ENCODE results near the gene DDX41.
A peak's percentile ranks its signal among the peaks of the same experiment; 100 is the strongest.
"Not testable (repeated sequence)": the region's sequence is repeated elsewhere in the genome, so short reads cannot be mapped to it uniquely, and the experiment has no call there.

The DDX41 gene

DNA sequence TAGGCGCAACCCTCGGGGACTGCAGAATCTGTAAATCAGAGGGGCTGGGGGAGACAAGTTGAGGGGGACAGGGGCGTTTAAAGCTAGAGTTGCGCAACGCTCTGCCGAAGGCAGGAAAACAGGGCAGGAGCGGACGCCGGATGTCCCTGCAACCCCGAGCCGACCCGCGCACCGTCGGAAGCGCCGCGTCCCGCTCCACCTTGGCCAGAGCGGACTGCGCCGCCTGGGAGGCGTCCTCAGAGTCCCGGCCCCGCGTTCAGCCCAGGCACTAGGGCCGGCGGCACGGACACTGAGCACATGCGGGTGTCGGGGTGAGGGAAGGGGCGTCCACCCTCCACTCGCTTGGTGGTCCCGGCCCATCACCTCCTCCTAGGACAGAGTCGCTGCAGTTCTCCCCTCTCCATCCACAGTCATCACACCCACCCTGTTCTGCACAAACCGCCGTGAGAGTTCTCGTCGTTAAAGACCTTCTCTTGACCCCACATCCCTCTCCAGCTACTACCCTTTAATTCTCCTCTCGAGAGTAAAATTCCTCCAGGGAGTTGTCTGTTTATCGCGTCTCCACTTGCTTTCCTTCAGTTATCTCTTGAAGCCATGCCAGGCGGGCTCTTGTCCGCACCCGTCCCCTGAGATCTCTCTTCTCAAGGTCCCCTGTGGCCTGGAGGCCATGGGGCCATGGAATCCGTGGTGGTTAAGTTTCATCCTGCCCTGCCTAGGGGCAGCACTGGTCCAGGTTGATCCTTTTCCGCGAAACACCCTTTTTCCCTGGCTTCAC is 18.6 kb downstream of the DDX41 start:
- no peak for DNase-seq (ENCODE audit: low read depth)

DNA sequence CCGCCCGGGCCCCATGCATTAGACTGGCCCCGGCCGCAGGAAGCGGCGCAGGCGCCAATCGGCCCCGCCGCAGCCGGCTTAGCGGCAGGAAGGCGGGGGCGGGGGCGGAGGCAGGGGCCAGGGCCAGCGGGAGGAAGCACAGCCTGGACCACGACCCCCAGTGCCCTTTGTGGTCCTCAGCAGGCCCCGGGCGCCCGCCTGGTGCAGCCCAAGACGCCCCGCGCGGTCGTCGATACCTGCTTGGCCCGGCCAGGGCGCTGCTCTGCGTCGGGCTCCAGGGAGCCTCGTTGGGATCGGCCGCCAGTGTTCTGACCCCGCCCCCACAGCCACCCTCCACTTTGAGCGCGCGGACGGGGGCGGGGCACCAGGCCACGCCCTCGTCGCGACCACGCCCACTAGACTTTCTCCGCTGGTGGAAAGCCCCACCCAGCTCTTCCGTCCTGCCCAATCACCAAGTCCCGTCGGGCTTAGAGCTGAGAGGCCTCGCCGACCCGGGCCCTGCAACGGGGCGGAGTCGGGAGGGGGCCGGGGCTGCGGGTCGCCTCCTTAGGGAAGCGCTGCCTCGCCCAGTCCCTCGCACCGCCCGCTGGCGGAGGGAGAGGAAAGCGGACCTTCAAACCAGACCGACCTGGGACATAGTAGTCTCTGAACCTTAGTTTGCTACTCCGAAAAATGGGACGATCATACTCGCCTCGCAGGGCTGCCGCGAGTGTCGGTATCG is 19.3 kb downstream of the DDX41 start, which contains the start of gene PDLIM7:
Gene PDLIM7, minus strand, starts transcription at position 313 of the 721 bp plus-strand sequence. CDS start 1,092 bp downstream, outside the sequence.
- peak; percentile 96 for DNase-seq (ENCODE audit: low read depth)

DNA sequence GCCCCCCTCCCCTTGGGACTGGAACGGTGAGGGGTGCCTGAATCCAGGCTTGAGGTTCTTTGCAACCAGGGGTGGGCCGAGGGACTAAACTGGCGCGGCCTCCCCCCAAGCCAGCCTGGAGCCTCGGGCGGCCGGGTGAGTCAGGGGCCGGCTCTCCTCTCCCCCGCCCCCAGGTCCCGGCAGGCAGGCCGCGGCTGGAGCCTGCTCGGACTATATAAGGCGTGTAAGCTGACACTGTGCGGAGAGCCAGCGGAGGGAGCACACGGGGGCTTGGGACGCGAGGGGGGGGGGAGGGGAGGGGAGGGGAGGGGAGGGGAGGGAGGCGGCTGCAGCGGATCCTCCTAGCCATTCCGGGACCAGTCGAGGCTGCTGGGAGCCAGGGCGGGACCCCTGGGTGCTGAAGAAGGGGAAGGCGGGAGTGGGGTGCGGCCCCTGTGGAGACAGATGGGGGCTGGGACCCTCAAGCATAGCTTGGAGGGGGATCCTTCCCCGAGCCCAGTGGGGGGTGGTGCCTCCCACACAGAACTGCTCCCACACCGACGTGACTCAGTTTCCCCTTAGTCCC is 20.0 kb downstream of the DDX41 start:
- DNase-seq (ENCODE audit: low read depth), result no peak

GRCh38 chr5:177496070-177496726 is 20.6 kb downstream of the DDX41 start:
- DNase-seq (ENCODE audit: low read depth), result no peak

GRCh38 chr5:177495243-177496060 is 21.3 kb downstream of the DDX41 start:
- no peak for DNase-seq (ENCODE audit: low read depth)

DNA sequence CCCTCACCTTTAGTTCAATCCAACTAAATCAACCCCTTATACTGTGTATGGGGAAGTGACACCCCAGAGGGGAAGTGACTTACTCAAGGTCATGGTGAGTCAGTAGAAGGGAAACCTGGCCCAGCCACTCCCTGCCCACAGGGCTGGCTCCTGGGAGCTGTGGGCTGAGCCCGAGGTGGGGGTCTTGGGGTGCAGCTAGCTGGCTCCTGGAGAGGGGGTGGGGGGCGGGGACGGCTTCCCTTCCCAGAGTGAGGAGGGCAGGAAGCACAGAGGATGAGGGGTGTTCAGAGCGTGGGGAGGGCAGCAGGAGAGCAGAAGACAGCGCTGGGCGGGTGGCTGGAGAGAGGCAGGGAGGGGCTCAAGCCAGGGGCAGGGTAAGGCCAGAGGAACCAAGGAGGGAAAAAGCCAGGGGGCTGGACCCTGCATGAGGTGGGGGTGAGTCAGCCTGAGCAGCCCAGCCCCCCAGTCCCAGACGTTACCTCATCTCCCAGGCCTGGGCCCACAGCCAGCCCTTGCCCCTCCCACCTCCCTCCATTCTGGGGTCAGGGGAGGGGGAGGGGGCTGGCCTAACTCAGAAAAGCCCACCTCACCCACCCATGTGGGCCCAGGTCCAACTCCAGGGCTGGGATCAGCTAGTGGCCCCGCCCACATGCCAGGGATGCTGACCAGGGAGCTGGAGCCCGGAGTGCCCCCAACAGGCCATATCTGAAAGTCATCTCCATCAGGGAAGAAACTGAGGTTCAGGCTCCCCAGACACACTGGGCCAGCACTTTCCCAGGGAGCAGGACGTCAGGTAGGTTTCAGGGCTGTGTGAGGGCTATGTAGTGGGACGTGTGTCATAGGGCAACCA is 22.2 kb downstream of the DDX41 start:
- no peak for DNase-seq (ENCODE audit: low read depth)

DNA sequence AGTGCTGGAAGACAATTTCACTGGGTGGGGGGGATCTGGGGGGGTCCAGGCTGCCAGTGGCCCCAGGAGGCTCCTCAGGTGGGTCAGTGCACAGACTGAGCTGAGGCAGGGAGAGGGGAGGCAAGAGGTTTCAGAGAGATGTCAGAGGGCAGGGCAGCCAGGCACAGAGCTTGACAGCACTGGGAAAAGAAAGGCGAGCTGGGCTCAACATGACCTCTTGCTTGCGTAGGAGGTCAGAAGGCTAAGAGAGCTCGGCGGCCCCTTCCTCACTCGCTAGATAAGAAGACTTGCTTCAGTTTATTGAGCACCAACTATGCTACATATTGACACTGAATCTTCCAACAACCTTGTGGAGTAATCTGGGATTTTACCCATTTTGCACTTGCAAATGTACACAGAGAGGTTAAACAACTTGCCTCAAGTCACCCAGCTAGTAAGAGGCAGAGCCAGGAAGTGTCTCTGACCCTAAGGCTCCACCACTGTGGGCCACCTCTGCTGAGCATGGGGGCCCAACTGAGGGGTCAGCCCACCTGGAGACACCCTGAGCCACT is 22.9 kb downstream of the DDX41 start:
- DNase-seq (ENCODE audit: low read depth), result no peak

DNA sequence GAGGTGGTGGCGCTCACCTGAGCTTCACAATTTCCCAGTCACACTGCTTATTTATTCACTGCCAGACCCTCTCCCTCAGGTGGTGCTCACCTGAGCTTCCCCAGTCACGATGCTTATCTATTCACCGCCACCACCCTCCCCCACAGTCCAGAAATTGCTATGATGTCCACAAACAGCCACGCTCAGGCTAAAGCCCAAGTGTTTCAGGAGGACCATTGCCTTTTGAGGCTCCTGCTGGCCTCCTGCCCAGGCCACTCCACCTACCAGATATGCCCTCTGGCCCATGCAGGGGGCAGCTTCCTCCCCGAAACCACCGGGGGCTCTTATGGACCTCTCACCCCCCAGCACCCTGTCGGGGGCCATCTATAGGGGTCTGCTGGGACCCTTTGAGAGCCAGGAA is 23.9 kb downstream of the DDX41 start:
- no peak for DNase-seq (ENCODE audit: low read depth)

DNA sequence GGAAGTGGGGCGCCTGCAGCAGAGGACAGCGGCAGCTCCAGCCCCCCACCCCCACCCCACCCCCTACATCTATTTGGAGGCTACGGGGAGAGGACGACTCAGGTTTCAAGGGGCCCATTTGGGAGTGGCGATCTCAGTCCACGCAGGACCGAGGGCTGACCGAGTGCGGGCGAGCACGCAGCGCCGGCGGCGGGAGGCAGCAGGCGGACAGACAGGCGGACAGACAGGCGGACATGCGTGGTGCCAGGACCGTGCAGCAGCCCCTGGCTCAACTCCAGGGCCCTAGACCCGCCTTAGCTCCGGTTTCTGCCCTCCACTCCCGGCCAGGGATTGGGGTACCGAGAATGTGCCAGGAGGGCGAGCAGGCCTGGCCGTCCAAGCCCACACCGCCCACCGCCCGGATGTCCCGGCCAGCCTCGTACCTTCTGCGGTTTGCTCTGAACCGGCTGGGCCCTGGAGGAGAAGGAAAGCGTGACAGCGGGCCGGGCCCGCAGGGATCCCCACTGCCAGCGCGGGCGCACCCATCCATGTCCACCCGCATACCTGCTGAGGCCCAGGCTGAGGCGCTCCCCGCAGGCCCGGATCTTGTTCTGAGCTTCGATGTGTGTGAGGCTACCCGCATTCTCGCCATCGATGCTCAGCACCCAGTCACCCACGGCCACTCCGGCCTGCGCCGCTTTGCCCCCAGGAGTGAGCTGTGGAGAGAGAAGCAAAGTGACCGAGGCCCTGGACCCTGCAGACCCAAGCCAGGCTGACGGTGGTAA is 24.6 kb downstream of the DDX41 start:
- DNase-seq (ENCODE audit: low read depth), result no peak

DNA sequence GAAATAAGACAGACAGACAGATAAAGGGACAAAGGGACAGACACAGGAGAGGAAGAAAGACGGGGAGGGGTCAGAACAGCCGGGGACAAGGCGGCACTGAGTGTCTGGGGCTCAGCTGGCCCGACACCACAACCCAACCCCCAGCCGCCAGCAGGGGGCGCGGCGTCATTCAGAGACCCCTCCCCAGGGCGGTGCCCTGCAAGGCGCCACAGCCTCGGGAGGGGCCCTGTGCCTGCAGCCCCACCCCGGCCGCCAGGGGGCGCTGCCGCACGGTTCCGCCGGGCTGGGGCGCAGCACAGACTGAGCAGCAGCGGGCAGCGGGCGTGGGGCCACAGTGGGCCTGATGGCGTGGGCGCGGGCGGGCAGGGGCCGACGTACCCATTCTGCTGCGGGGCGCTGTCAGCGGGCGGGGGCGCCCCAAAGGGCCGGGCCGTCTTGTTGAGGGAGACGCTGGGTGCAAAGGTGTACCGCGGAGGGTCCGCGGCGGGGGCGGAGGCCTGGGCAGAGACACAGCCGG is 25.3 kb downstream of the DDX41 start:
- DNase-seq (ENCODE audit: low read depth), result peak; percentile 52

- no peak for DNase-seq (ENCODE audit: low read depth)
These were observed 25.8 kb downstream of the DDX41 start for GRCh38 chr5:177490992-177491391.

GRCh38 chr5:177490311-177490991 is 26.3 kb downstream of the DDX41 start:
- DNase-seq (ENCODE audit: low read depth), result no peak

DNA sequence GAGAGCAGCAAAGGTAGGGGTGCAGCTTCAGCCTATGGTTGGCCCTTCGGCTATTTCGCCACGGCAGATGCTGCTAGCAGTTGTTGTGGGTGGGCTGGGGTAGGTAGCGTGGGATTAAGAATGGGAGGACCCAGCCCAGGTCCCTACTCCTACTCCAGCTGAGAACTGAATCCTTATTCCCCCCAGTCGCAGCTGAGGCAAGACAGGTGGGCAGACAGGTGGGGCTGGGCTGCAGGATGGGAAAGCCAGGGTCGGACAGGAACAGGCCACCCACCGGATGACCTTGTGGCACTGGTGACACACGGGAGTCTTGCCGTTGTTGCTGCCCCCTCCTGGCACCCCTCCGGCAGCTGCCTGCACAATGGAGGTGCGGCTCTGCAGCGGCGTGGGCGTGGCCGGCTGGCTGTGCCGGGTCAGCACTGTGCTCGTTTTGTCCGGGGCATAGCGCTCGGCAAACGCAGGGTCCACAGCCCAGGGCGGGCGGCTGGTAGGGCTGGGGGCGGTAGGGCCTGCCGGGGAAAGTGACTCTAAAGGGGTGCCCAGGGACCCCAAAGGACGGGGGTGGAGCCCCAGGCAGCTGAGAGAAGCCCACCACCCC is 27.5 kb downstream of the DDX41 start:
- no peak for DNase-seq (ENCODE audit: low read depth)

DNA sequence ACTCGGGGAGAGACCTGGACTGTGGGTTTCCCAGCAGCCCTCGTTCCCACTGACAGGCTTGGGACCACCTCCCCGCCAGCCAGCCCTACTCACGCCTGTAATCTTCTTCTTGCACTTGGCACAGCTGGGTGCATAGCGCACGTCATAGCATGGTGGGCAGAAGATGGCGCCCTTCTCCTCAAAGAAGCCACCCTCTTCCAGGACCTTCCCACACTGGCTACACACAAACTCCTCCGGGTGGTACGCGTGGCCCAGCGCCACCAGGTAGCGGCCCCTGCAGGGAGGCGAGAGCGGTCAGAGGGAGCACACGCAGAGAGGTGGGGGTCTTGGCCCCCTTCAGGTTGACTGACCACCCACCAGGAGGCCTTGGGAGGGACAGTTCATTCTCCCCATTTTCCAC is 28.8 kb downstream of the DDX41 start:
- no peak for DNase-seq (ENCODE audit: low read depth)

DNA sequence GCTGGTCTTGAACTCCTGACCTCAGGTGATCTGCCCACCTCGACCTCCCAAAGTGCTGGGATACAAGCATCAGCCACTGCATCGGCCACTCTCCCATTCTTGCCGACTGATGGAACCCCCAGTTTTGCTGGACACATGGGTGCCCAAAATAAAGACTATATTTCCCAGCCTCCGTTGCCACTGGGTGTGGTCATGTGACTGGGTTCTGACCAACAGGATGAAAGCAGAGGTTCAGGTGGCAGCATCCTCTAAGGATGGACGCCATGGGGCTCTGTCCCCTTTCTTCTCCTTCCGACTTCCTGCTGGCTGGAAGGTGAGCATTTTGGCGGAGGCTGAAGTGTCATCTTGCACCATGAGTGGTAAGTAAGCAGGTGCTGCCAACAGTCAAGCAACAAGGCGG is 29.6 kb downstream of the DDX41 start:
- no peak for DNase-seq (ENCODE audit: low read depth)

DNA sequence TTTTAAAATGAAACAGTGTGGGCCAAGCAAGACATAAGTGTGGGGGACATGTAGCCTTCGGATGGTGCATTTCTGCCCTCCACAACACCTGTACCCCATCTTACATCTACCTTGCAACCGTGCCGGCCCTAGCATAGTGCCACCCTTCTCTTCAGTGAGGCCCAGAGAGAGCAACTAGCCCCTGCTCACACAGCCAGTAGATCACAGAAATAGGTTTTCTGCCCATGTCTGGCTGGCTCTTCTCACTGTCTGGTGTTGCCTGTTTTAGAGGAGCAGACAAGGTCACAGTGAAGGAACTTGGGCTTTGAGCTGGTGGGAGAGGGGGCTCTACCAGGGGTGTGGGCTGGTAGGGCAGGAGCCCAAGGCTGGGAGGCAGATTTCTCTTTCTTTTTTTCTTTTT is 30.5 kb downstream of the DDX41 start:
- no peak for DNase-seq (ENCODE audit: low read depth)

DNA sequence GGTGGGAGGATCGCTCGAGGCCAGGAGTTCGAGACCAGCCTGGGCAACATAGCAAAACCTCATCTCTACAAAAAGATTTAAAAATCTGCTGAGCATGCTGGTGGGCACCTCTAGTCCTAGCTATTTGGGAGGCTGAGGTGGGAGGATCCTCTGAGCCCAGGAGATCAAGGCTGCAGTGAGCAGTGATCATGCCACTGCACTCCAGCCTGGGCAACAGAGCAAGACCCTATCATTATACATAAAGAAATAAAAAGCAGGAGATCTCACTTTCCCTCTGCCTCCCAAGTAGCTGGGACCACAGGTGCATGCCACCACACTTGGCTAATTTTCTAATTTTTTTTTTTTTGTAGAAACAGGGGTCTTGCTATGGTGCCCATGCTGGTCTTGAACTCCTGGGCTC is 31.0 kb downstream of the DDX41 start:
- not testable (repeated sequence) for DNase-seq (ENCODE audit: low read depth)

GRCh38 chr5:177484902-177485549 is 31.7 kb downstream of the DDX41 start:
- no peak for DNase-seq (ENCODE audit: low read depth)
